Tibial nerve (tissue), 4 donors: ENCODE data around the gene CORO1C. TPM values are rescaled to one million over a fixed set of nuclear protein-coding genes. Genes with fewer than 3 reads are reported as not detected.

Experiments
- DNase-seq, 2 donors: peaks; one replicate each; pipeline ENCODE4 v3.0.0-alpha.2; 2019; ENCODE audit warnings: low spot score in 2 of 2
- H3K27ac ChIP-seq, 4 donors: fragments of 200-600 bp; sonication (generic) in 3 of 4; one replicate each; pipeline ENCODE4 v1.5.1; 2017 to 2019; ENCODE audit warnings: mild to moderate bottlenecking in 1 of 4
- H3K27me3 ChIP-seq, 2 donors: fragments of 200-600 bp; sonication (generic) in 1 of 2; one replicate each; pipeline versions ENCODE4 v1.5.1 to v1.6.0; 2017 to 2019
- H3K36me3 ChIP-seq, 3 donors: fragments of 200-600 bp; sonication (generic); one replicate each; pipeline ENCODE4 v1.5.1; 2018 to 2019
- H3K4me1 ChIP-seq, 4 donors: fragments of 200-600 bp; sonication (generic) in 3 of 4; one replicate each; pipeline ENCODE4 v1.5.1; 2017 to 2019
- H3K4me3 ChIP-seq, 4 donors: fragments of 200-600 bp; sonication (generic) in 3 of 4; one replicate each; pipeline ENCODE4 v1.5.1; 2017 to 2019; ENCODE audit warnings: mild to moderate bottlenecking in 1 of 4, moderate library complexity in 1 of 4
- H3K9me3 ChIP-seq, 4 donors: fragments of 200-600 bp; sonication (generic) in 3 of 4; one replicate each; pipeline ENCODE4 v1.5.1; 2017 to 2019
- CTCF ChIP-seq, 5 experiments: fragments of 200-600 bp in 3 of 5; fragments of 450-650 bp in 2 of 5; sonication (generic) in 3 of 5; IDR thresholded peaks; one replicate each; pipeline ENCODE4 v1.5.1; 2016 to 2019; ENCODE audit warnings: antibody characterized with exemption in 5 of 5, mild to moderate bottlenecking in 3 of 5, moderate library complexity in 2 of 5
- EP300 ChIP-seq, 2 donors: sonication (generic); formaldehyde crosslinking; IDR thresholded peaks; one replicate each; pipeline ENCODE4 v1.6.1; 2017; ENCODE audit warnings: antibody characterized with exemption in 2 of 2, mild to moderate bottlenecking in 1 of 2
- POLR2A ChIP-seq, 2 donors: fragments of 450-650 bp; IDR thresholded peaks; one replicate each; pipeline ENCODE4 v1.6.1; 2017; ENCODE audit warnings: antibody characterized with exemption in 2 of 2, mild to moderate bottlenecking in 2 of 2, moderate library complexity in 2 of 2
- WGBS, 2 donors: methylation state at CpG; one replicate each; pipeline ENCODE4 v1.1.5; 2018; 5-methylcytosine and 5-hydroxymethylcytosine counted together
- total RNA-seq, 4 donors: library from RNA; depleted of rRNA; stranded (reverse); fragments of >200 nt; gene quantifications; one replicate each; pipeline ENCODE4 v1.1.0, GENCODE V29; 2016

CORO1C gene
- total RNA-seq, 4 donors from 2014 or later: 110 to 181 (median 158) TPM

- DNase-seq: no peak
- no peak for TF ChIP-seq CTCF (IDR thresholded peaks at IDR 0.05)
- TF ChIP-seq EP300 (IDR thresholded peaks at IDR 0.05): no peak
- TF ChIP-seq POLR2A (IDR thresholded peaks at IDR 0.05): no peak
- H3K27me3 ChIP-seq: no peaks in the 10 kb centered on the region
- no peaks in the 10 kb centered on the region for H3K9me3 ChIP-seq
- 61 to 68% methylated on average over 10 of the region's 10 CpGs for WGBS, 2 donors
- peak overlapping the region in 2 of 4 donors; percentile 77 to 79 for H3K27ac ChIP-seq
- H3K4me3 ChIP-seq: no peak overlapping the region
- H3K4me1 ChIP-seq: peaks cover 0 to 48% (median 16%) of the 10 kb centered on the region in 4 donors
- peaks cover 0 to 19% (median 0%) of the 10 kb centered on the region in 3 donors for H3K36me3 ChIP-seq
Observed at GRCh38 chr12:108702595-108703320, 28.6 kb downstream of the CORO1C start.

- Histone ChIP-seq H3K9me3 (no peaks in the 10 kb centered on the region), H3K4me3 (no peak overlapping the region), H3K36me3 (peaks cover 0 to 19% (median 0%) of the 10 kb centered on the region in 3 donors), H3K4me1 (peaks cover 0 to 51% (median 17%) of the 10 kb centered on the region in 4 donors), H3K27ac (peak overlapping the region in 3 of 4 donors; percentile 41 to 79 (median 77)), H3K27me3 (no peaks in the 10 kb centered on the region)
- TF ChIP-seq POLR2A (IDR thresholded peaks at IDR 0.05) (no peak), CTCF (IDR thresholded peaks at IDR 0.05) (no peak), EP300 (IDR thresholded peaks at IDR 0.05) (no peak)
- DNase-seq: no peak
- WGBS, 2 donors: 27 to 29% methylated on average over 5 of the region's 5 CpGs
Observed at GRCh38 chr12:108701779-108702441, 29.4 kb downstream of the CORO1C start.

GRCh38 chr12:108700833-108701541 lies 30.3 kb downstream of the CORO1C start:
- Histone ChIP-seq H3K27me3 (no peaks in the 10 kb centered on the region), H3K27ac (peak overlapping the region; percentile 20 to 79 (median 59)), H3K36me3 (peaks cover 0 to 19% (median 0%) of the 10 kb centered on the region in 3 donors), H3K4me1 (peaks cover 0 to 61% (median 25%) of the 10 kb centered on the region in 4 donors), H3K4me3 (no peak overlapping the region), H3K9me3 (no peaks in the 10 kb centered on the region)
- whole genome bisulfite sequencing, 2 donors: 55 to 56% methylated on average over 12 of the region's 12 CpGs
- no peak for DNase-seq
- no peak for TF ChIP-seq EP300 (IDR thresholded peaks at IDR 0.05)
- TF ChIP-seq POLR2A (IDR thresholded peaks at IDR 0.05): no peak
- no peak for TF ChIP-seq CTCF (IDR thresholded peaks at IDR 0.05)

GRCh38 chr12:108699955-108700563 lies 31.3 kb downstream of the CORO1C start:
- TF ChIP-seq CTCF (IDR thresholded peaks at IDR 0.05): no peak
- TF ChIP-seq POLR2A (IDR thresholded peaks at IDR 0.05): no peak
- TF ChIP-seq EP300 (IDR thresholded peaks at IDR 0.05): no peak
- H3K4me1 ChIP-seq: peaks cover 0 to 64% (median 30%) of the 10 kb centered on the region in 4 donors
- 60 to 74% methylated on average over 3 of the region's 3 CpGs for WGBS, 2 donors
- no peaks in the 10 kb centered on the region for H3K9me3 ChIP-seq
- H3K27ac ChIP-seq: peak overlapping the region in 1 of 4 donors; percentile 79
- no peaks in the 10 kb centered on the region for H3K27me3 ChIP-seq
- DNase-seq: no peak
- H3K4me3 ChIP-seq: no peak overlapping the region
- H3K36me3 ChIP-seq: peaks cover 0 to 23% (median 0%) of the 10 kb centered on the region in 3 donors
